ENCODE data around the gene ETDB. TPM values are rescaled to one million over a fixed set of nuclear protein-coding genes. Genes with fewer than 3 reads are reported as not detected.

The ETDB gene
- total and polyA plus RNA-seq, 2 of the 13 experiments (the other 11 are each of a cell fraction or from before 2014, with no cell fraction given) = not detected

DNA sequence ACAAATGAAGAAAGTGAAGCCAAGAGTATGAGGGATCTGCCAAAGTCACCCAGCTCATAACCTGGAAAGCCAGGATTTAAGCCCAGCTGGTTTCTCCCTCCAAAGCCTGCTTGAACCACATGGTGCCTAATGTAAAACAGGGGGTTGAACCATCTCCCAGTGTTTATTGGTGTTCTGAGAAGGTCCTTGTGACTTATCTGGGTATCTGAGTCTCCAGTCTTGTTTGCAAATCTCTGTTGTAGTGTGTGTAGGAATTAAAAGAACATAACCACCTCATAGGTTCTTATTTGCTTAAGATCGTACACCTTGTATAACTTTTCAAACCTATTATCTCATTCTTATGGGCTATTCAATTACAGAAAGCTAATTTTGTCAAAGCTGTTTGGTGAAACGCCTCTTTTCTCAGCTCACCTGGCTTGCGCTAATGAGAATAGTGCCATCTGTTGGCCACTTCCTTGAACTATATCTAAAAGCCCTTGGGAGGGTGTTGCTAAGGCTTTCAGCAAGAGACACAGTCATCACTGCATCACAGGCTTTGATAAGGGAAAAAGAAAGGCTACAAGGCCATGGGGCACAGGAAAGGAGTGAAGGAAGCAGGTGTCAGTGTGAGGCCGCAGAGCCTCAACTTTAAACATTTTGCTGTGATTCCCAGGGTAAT is 34.0 kb downstream of the ETDB start:
- ChIA-PET POLR2A (no interaction called here), CTCF (ENCODE audit: low intra/inter-chr PET ratio, low total read pairs) (interaction anchor here (1.3 kb wide), 1 partner anchor 121 kb away, joined by 8 read pairs; no protein-coding TSS in a partner anchor)
- H4K20me1 ChIP-seq (ENCODE audit: insufficient read depth, low read length) = no peaks in the 10 kb centered on the region
- 0% methylated on average over 4 of the region's 4 CpGs for WGBS (ENCODE audit: low lambda C conversion rate)
- no TSS peak for BruUV-seq (replicated peaks)
- no peaks in the 10 kb centered on the region for H3K27me3 ChIP-seq (ENCODE audit: control insufficient read depth in 1 of 2, insufficient read depth in 2 of 2, low read length in 2 of 2)
- ATAC-seq (peak; percentile 75), DNase-seq (ENCODE audit: low spot score) (peak; percentile 39), FAIRE-seq (peak; percentile 91)
- in situ Hi-C loops (cut with HindIII; ENCODE audit: extremely low pct_ligation_motif_present, low pct_unique_long_range_greater_than_20kb) = no loop called here
- no peaks in the 10 kb centered on the region for H3K36me3 ChIP-seq (replicated peaks in 1 of 2; ENCODE audit: control insufficient read depth in 1 of 2, insufficient read depth in 2 of 2, low read length in 2 of 2)
- intact Hi-C loops (cut with micrococcal nuclease; ENCODE audit: unreplicated experiment) = no loop called here
- no peak overlapping the region for H3K27ac ChIP-seq (ENCODE audit: extremely low read length, insufficient read depth, low read length)
- peak; percentile 40; the same call in 1 of the 2 replicates for TF ChIP-seq SMC3 (IDR thresholded peaks at IDR 0.05; ENCODE audit: low read length)
- TF ChIP-seq ZNF124 (CRISPR knock-in tag; IDR thresholded peaks at IDR 0.05) = no peak
- TF ChIP-seq STAG1 (CRISPR knock-in tag; IDR thresholded peaks at IDR 0.05) = peak; percentile 34; the same call in 1 of the 2 replicates
- peak; percentile 61 for TF ChIP-seq CTCF (CRISPR knock-in tag; IDR thresholded peaks at IDR 0.05)
- H3K4me3 ChIP-seq (replicated peaks in 1 of 3; ENCODE audit: insufficient read depth in 1 of 3, low read depth in 2 of 3, low read length in 3 of 3) = no peak overlapping the region
- H3K4me1 ChIP-seq (ENCODE audit: insufficient read depth, low read length) = no peaks in the 10 kb centered on the region
- no peak overlapping the region for H3K9ac ChIP-seq (ENCODE audit: insufficient read depth, low read depth, low read length)
- no peak overlapping the region for H2AFZ ChIP-seq (ENCODE audit: low read length)
- no peaks in the 10 kb centered on the region for H3K79me2 ChIP-seq (ENCODE audit: insufficient read depth, low read length)
- H3K4me2 ChIP-seq (ENCODE audit: low read depth, low read length) = no peak overlapping the region
- H3K9me3 ChIP-seq (ENCODE audit: low read length) = no peaks in the 10 kb centered on the region

DNA sequence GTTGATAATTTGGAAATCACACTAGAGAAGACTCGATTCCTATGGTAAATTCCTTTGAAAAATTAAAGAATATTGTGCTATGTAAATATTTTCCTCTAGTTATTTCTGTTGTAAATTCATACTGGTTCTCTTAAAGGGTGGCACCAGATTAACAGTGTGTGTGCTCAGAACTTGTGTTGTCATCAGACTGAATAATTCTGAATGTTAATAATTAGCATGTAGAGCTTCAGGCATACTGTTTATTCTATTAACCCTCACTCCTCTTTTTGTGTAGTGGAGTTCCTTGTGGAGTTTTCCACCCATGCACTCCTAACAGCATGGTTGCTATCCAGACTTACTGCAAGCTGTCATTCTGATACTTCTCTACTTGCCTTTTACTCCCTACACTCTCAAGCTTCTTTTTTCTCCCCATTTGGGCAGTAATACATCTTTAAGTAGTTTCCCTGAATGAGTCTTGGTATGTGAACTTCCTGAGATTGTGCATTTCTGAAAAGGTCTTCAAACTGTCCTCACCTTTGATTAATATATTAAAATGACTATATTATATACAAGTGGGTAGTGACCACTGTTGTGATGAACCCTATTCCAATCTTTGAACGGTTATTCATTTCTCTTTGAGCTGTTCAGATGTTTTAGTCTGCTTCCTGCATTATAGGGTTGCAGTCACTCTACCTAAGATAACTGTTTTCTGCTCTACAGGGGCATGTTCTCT is 38.5 kb downstream of the ETDB start:
- WGBS (ENCODE audit: low lambda C conversion rate) = 0% methylated on average over 2 of the region's 2 CpGs
- H3K36me3 ChIP-seq (replicated peaks in 1 of 2; ENCODE audit: control insufficient read depth in 1 of 2, insufficient read depth in 2 of 2, low read length in 2 of 2) = no peaks in the 10 kb centered on the region
- intact Hi-C loops (cut with micrococcal nuclease; ENCODE audit: unreplicated experiment) (no loop called here), in situ Hi-C loops (cut with HindIII; ENCODE audit: extremely low pct_ligation_motif_present, low pct_unique_long_range_greater_than_20kb) (no loop called here)
- no peaks in the 10 kb centered on the region for H3K79me2 ChIP-seq (ENCODE audit: insufficient read depth, low read length)
- no peak overlapping the region for H3K27ac ChIP-seq (ENCODE audit: extremely low read length, insufficient read depth, low read length)
- FAIRE-seq (no peak), ATAC-seq (no peak), DNase-seq (ENCODE audit: low spot score) (no peak)
- H3K4me2 ChIP-seq (ENCODE audit: low read depth, low read length) = no peak overlapping the region
- no peak for TF ChIP-seq ARID2 (CRISPR knock-in tag; IDR thresholded peaks at IDR 0.05; ENCODE audit: borderline replicate concordance)
- TF ChIP-seq ZNF296 (CRISPR knock-in tag; conservative IDR thresholded peaks at IDR 0.05) = no peak
- no peak for TF ChIP-seq ZBTB34 (CRISPR knock-in tag; IDR thresholded peaks at IDR 0.05)
- H3K9ac ChIP-seq (ENCODE audit: insufficient read depth, low read depth, low read length) = no peak overlapping the region
- H3K27me3 ChIP-seq (ENCODE audit: control insufficient read depth in 1 of 2, insufficient read depth in 2 of 2, low read length in 2 of 2) = no peaks in the 10 kb centered on the region
- CTCF ChIA-PET (ENCODE audit: low intra/inter-chr PET ratio, low total read pairs) = no interaction called here
- no peak overlapping the region for H2AFZ ChIP-seq (ENCODE audit: low read length)
- H4K20me1 ChIP-seq (ENCODE audit: insufficient read depth, low read length) = no peaks in the 10 kb centered on the region
- H3K9me3 ChIP-seq (ENCODE audit: low read length) = no peaks in the 10 kb centered on the region
- no peak overlapping the region for H3K4me3 ChIP-seq (replicated peaks in 1 of 3; ENCODE audit: insufficient read depth in 1 of 3, low read depth in 2 of 3, low read length in 3 of 3)
- POLR2A ChIA-PET = no interaction called here
- no TSS peak for BruUV-seq (replicated peaks)
- no peaks in the 10 kb centered on the region for H3K4me1 ChIP-seq (ENCODE audit: insufficient read depth, low read length)
